ENCODE data around the gene ANKRD27.

The ANKRD27 gene

DNA sequence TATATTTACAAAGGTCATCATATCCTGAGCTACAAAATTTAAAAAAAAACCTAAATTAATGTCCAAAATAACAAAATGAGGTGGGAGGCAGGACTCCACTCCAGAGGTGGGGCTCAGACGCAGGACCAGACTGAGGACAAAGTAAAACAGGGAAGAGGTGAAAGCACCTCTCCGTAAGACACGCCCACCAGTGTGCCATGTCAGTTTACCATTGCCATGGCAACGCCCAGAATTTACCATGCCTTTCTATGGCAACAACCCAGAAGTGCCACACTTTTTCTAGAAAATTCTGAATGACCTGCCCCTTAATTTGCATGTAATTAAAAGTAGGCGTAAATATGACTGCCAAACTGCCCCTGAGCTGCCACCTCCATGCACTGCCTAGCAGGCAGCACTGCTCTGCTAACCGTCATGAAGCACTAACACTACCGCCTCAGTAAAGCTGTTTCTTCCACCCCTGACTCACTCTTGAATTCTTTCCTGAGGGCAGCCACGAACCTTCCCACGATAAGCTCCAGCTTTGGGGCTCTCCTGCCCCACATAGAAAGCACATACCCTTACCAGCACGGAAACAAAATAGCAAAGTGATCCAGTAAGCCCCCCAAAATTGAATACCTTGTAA lies 116.3 kb downstream of the ANKRD27 start:
- DNase-seq (ENCODE audit: low read depth in 4 of 4, low spot score in 1 of 4) = no peak

DNA sequence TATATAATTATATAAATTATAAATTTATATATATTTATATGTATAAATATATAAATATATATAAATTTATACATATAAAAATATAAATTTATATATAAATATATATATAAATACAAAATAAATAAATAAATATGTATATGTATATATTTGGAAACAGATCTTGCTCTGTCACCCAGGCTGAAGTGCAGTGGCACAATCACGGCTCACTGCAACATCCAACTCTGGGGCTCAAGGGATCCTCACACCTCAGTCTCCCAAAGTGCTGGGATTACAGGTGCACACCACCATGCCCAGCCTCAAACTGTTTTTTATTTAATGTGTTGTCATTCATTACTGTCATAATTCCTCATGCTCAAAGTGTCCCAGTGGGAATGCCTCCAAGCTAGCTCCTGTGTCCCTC lies 119.2 kb downstream of the ANKRD27 start:
- DNase-seq (ENCODE audit: low read depth in 4 of 4, low spot score in 1 of 4) = no peak

GRCh38 chr19:32550666-32551065 lies 124.3 kb downstream of the ANKRD27 start:
- DNase-seq (ENCODE audit: low read depth in 4 of 4, low spot score in 1 of 4) = no peak
